Activated CD4-positive, alpha-beta T cell treated with anti-CD3 and anti-CD28 coated beads for 1 hour (primary cell): Measurements from ENCODE around the gene IL2RA.
A peak's percentile ranks its signal among the peaks of the same experiment; 100 is the strongest.
"Not testable (repeated sequence)": the region's sequence is repeated elsewhere in the genome, so short reads cannot be mapped to it uniquely, and the experiment has no call there.

Source experiments
- DNase-seq: peaks from one replicate; pipeline ENCODE4 v3.0.0-alpha.2; 2020

IL2RA gene

DNA sequence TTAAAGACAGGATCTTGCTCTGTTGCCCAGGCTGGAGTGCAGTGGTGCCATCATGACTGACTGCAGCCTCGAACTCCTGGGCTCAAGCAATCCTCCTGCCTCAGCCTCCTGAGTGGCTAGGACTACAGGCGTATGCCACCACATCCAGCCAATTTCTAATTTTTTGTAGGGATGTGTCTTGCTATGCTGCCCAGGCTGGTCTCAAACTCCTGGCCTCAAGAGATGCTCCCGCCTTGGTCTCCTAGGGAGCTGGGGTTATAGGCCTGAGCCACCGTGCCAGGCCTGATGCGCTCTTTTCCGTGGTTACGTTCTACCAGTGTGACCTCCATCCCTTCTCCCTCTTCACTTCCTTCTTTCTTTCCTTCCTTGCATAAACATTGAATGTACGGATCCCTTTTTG is 50.6 kb downstream of the IL2RA start:
- DNase-seq, result no peak

DNA sequence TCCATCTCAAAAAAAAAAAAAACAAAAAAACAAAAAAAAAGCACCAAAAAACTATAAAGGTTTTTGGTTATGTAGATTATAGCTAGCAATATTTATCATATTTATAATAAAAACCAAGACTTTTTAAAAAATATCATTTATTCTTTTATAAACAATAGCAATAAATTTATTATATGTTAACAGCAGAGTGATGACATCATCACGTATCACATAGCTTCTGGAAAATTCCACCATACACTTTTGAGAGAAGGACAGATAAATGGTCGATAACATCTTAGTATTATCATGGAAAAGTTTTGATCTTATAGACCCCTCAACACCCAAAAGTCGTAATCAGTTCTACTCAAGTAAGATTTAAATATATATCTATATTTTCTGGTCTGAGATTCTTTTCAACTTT is 51.6 kb downstream of the IL2RA start:
- no peak for DNase-seq

DNA sequence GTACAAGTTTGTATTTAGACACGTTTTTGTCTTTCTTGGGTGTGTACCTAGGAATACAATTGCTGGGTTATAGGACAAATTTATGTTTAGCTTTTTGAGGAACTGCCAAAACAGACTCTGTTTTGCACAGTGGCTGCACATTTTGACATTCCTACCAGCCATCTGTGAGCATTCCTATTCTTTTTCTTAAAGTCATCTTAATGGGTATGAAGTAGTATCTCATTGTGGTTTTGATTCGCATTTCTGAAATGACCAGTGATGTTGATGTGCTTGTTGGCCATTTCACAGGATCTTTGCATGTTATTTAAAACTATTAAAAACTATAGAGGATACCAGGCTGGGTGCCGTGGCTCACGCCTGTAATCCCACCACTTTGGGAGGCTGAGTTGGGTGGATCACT is 52.2 kb downstream of the IL2RA start:
- DNase-seq, result no peak

DNA sequence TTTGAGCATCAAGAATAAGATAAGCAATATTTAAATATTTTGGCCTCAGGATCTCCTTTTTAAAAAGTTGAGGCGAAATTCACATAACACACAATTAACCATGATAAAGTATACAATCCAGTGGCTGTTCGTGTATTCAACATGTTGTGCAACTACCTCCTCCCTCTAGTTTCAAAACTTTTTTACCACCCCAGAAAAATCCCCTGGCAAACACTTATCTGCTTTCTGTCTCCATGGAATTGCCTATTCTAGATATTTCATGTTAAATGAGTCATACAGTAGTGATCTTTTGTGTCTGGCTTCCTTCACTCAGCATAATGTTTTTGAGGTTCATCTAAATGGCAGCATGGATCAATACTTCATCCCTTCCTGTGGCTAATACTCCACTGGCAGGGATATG is 53.0 kb downstream of the IL2RA start:
- no peak for DNase-seq

DNA sequence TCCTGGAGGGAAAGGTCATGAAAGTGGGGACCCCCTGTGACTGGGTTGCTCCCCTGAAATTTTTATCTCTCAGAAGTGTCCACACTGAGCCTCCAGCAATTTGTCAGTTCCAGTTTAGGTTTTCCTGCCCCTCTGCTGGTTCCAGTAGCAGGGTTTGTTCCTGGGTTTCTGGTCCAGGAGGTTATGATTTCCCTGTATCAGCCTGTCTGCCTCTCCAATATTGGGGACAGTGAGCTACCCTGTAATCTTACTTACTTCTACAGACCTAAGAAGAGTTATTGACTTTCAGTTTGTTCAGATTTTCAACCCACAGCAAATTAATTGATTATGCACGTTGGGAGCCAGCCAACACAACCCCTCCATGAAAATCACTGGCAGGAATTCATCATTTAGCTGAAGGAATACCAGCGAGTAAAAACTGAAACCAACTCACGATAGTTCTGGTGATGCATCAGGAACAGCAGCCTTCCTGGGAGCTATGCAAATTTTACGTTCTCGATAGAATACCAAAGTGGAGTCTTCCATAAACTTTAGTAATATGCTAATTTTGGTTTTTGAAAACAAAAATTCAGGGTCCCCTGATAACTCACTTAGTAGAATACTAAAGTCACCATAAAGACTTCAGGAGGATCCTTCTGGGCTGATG is 53.5 kb downstream of the IL2RA start:
- no peak for DNase-seq

DNA sequence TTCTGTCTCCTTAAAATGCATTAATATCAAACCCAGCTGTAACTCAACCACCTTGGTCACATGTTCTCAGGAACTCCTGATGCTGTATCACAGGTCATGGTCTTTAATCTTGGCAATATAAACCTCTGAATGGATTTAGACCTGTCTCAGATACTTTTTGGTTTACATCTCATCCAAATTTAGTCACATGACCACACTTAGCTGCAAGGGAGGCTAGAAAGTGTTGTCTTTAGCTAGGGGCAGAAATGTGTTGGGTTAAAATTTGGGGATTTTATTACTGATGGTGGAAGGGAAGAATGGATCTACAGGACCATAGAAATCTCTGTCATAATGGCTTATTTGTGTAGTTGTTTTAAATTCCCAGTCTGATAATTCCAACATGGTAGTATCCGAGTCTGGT is 55.2 kb downstream of the IL2RA start:
- no peak for DNase-seq

DNA sequence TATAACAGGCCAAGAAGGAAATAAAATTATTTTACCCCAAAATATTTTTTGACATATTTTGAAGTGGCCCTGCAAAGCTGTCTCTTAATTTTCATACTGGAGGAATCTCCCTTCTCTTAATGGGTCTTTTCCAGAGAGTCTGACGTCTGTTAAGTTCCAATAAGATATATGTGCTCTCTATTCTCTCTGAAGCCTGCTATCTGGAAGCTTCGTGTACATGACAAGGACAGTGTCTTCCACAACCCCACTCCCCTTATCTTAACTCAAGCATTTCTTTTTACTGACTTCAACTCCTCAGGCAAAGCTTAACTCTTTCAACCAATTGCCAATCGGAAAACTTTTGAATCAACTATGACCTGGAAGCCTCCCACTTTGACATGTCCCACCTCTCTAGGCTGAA is 55.6 kb downstream of the IL2RA start:
- no peak for DNase-seq

DNA sequence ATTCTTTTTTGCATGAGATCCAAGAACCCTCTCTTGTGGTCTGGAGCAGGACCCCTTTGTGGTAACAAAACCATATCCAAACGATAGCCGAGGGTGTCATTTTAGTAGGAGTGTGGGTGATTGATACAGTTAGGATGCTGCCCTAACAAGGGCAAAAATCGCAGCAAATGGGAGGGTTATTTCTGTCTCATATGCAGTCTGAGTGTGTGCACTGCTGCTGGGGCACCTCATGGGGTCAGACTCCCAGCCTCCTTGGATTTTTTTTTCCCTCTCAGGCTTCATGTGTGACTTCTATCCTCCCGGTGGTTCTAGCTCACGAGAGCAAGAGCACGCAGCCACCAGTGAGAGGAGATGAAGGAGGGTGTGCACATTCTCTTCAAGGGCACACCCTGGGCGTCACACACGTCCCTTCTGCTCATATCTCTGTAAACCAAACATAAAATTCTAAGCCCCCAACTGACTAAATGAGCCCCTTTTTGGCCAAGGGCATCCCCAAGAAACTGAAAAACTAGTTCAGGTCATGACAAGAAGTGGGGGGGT is 56.2 kb downstream of the IL2RA start:
- no peak for DNase-seq

DNA sequence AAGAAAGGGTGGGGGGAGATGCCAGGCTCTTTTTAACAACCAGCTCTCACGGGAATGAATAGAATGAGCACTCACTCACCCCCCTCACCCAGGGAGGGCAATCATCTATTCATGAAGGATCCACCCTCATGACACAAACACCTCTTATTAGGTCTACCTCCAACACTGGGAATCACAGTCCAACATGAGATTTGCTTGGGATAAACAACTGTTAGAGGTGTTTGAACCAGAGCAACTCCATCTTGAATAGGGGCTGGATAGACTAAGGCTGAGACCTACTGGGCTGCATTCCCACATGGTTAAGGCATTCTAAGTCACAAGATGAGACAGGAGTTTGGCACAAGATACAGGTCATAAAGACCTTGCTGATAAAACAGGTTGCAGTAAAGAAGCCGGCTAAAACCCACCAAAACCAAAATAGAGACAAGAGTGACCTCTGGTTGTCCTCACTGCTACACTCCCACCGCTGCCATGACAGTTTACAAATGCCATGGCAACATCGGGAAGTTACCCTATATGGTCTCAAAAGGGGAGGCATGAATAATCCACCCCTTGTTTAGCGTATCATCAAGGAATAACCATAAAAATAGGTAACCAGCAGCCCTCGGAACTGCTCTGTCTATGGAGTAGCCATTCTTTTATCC is 56.9 kb downstream of the IL2RA start:
- not testable (repeated sequence) for DNase-seq

DNA sequence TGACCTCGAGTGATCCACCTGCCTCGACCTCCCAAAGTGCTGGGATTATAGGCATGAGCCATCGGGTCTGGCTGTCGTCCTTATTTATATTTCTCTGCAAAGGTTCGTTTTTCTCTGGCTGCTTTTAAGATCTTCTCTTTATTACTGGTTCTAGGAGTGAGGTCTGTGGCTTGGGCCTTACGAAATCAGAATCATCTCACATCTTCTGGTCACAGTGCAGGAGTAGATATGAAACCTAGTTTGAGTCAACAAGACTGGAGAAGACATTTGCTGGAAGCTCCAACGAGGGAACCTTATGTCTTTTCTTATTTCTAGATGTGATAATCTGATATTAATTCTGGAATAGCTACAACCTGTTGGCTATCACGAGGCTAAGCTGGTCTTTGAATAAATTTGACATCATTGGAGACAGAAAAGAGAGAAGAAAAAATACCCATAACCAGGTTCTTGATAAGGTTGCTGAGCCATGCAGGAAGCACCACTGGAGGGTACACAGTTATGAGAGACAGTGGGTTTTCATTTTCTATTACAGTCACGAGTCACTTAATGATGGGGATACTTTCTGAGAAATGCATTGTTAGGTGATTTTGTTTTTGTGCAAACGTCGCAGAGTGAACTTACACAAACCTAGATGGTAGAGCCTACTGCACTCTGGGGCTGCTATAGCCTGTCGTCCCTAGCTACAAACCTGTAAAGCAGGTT is 59.2 kb downstream of the IL2RA start:
- no peak for DNase-seq

DNA sequence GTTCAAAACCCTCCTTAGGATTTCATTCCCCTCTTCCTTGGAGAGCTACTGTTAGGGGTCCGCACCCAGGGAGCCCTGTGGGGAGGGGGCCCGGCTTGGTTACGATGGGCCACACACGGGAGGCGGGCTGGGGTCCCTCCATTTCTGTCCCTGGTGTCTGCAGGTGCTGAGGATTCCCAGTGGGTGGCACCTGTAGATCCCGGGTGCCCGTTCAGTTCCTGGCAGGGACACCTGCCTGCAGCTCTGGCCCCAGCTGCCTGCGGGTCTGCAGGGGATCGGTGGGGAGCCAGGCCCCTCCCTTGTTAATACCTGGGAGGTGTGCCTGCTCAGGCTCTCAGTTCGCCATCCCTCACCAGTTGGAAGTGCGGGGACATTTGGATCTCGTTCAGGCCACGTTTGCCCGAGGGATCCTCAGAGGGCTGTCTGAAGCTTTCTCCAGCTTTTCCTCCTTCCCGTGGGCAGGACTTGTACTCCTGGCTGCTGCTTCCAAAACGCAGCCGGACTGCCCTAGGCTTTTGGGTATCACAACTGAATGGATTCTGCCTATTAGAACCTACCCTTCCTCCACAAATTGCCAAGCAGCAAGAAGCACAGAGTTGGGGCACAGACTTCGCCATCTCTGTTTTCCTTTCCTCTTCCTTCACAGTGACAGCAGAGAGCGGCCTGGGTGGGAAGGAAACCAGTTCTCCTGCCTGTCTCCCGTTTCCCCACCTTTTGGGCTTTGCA is 62.6 kb downstream of the IL2RA start:
- DNase-seq, result no peak

DNA sequence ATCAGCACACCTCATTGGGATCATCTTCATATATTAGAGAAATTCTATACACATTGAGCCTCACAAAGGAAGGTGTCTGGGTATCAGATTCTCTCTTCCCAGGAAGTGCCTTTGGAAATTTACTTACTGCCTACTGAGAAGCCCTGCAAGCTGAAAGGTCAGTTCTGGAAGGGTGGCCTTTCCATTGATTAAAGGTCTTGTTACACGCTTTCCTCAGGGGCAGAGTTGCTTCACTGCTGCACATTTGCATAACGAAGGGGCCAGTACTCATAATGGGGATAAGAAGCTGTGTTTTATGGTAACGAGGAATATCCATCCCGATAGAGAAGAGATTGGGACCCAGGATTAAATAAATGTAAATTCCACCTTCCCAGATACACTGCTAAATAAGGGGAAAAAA is 65.5 kb downstream of the IL2RA start:
- no peak for DNase-seq

DNA sequence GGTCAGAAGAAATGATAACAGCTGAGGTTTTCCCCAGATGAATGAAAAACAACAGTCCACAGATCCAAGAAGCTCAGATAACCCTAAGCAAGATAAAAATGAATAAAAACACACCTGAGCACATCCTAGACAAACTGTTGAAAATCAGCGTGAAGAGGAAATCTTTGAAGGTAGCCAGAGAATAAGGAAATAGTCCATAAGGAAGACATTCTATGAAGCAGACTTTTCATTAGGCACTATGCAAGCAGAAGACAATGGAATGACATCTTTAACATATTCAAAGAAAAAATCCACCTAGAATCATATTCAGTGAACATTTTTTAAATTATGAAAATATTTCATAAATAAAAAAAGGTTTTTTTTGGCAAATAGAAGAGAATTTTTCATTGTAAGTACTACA is 69.8 kb downstream of the IL2RA start:
- DNase-seq, result no peak

DNA sequence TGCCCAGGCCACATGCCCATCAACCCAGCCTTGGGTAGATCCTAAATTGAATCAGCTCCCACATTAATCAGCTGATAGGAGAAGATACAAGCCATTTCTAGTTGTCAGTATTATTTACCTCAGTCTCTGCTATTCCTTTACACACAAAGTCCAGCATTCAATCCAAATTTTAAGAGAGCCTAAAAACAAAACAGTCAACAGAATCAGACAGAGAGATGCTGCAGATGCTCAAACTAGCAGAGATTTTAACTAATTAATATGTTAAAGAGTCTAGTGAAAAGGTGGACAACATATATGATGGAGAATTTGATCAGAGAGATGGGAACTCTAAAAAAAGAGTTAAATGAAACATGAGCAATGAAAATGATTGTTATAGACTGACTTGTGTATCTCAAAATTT is 70.5 kb downstream of the IL2RA start:
- DNase-seq, result no peak

DNA sequence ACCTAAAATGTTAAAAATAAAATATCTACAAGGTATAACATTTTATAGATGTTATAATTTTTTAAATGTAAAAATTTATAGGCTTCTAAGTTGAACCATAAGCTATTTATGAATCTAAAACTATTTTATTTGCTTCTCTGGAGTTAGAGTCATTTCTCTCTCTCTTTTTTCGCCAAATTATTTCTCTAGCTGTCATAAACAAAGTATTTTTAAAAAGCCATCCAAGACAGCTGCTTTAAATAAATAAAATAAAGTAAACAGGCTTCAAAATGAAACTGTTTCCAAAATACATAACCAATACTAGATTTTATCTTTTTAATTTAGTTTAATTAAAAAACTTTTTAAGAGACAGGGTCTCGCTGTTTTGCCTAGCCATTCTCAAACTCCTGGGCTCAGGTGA is 72.4 kb downstream of the IL2RA start:
- DNase-seq, result no peak

DNA sequence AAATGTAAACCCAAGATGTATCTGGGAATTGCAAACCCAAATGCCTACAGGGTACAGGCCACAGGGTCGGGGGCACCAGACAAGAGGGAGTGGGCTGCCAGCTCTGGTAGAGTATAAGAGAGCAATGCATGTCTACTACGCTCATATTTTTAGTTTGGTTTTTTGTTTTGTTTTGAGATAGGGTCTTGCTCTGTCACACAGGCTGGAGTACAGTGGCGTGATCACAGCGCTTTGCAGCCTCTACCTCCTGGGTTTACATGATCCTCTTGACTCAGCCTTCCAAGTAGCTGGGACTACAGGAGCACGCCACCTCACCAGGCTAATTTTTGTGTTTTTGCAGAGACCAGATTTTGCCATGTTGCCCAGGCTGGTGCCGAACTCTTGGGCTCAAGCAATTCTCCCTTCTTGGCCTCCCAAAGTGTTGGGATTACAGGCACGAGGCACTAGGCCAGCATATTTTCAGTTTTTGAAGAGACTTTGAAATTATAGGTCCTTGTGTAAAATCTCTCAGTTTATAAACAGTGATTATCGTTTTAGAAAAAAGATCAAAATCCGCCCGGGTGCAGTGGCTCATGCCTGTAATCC is 73.7 kb downstream of the IL2RA start:
- no peak for DNase-seq

DNA sequence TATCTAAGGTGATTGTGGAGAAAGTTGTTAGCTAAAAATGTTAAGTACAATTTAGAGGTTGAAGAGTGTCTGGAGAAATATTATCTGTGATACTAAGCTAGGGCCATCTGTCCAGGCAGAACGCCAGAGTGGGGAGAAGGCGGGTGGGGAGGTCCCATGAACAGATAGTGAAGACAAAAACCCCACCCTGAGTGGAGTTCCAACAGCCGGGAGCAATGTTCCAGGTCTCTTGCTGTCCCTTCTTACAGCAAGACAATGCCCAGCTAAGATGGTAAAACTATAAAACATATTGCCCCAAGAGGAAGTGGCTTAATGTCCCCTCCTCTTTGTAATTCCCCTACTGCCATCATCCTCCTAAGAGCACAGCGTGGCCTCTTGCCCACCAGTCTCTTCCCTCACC is 74.4 kb downstream of the IL2RA start:
- DNase-seq, result no peak

DNA sequence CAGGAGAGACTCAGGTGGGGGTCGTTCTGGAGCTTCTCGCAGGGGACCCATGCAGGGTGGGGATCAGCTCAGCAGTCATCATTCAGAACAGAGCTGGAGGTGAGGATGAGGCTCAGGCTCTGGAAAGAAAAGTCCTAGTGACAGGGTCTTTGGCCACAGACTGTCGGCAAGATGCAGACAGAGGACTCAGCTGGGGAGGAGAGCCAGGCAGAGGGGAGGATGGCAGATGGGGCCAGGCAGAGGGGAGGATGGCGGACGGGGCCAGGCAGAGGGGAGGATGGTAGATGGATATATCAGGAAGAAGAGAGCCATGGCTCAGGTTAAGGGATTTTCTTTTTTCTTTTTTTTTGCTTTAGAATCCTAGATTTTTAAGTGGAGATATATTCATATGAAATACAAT is 77.1 kb downstream of the IL2RA start:
- no peak for DNase-seq

DNA sequence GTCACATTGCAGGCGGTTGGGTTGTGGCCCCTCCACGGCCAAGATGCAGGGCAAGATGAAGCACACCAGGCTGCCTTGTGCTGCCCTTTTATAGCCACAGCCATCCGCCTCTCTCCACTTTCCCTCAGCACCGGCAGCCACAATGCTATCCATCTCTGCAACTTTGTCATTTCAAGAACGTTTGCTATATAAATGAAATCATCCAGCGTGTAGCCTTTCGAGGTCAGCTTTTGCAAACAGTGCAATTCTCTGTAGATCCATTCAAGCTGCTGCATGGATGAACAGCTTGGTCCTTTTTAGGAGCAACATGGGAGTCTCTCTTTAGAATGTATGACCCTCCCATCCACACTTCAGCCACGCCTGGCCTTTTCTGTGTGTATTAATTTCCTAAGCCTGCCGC is 78.4 kb downstream of the IL2RA start:
- DNase-seq, result no peak

DNA sequence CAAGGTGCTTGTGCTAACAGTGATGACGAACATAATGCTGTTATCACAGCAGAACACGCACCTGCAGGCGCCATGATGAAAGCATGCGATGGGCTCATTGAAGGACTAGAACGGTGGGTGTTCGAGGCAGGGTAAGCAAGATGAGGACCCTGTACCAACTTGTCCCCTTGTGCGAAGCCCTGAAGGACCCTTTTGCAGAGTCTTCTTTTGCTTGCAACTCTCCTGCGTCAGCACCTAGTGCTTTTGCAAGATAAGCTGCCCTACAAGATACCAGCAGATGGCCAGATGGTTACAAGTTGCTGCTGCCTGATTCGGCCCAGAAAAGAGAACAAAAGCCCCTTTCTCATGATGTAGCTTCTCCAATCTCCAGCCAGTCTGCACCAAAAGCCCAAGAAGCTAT is 80.6 kb downstream of the IL2RA start:
- no peak for DNase-seq

DNA sequence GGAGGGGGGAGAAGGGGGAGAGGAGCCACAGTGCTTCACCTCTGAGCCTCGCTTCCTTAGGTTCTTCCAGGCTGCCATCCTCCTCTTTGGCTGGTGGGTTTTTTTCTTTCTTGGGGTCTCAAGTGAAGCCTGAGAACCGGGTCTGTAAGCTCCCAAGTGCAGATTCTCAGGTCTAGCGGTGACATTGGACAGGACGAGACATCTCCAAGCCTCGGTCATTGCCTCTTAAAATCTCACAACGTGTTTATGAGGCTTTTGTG is 84.0 kb downstream of the IL2RA start:
- no peak for DNase-seq

DNA sequence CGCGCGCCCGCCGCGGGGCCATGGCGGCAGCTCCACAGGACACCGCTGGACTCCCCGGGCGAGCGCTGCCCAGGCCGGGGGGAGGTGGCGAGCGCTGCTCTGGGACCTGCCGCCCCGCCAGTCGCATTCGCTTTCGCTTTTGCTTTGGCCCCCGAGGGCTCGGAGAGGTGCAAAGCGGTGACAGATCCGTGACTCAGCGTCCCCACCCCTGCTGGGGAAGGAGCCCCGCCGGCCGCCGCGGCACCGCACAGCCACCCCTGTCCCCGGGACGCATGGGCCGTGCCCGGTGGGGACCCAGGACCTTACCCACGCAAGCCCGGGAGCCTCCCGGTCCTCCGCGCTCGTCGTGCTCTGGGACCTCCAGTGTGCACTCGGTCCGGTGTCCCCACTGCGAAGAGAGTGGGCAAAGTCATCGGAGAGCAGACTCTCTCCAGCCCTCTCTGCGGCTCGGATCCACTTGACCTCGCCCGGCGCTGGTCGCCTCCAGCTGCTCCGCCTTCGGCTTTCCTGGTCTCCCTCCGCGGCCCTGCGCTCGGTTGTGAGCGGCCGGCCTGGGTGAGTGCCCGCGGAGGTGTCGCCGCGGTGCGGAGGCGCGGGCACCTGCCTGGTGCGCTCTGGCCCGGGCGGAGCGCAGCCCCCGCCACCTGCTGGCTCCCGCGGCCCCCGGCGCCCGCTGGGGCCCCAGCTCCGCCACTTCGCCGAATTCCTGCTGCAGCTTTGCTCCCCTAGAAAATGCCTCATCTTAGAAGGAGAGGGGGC is 84.5 kb downstream of the IL2RA start, which contains the start of gene IL15RA:
IL15RA (minus strand) TSS at position 73 of the 759 bp plus-strand sequence; CDS start at position 22, 51 bp downstream.
- DNase-seq, result peak; percentile 81
